Stimulated activated CD4-positive, alpha-beta T cell treated with anti-CD3 and anti-CD28 coated beads, TNF-alpha, amount 100 ng/mL, for 48 hours (primary cell): ENCODE measurements around the gene LDHD.

Source experiments
- DNase-seq, 3 donors: peaks; one replicate each; pipeline ENCODE4 v3.0.0-alpha.2; 2020; ENCODE audit warnings: low read depth in 3 of 3

LDHD gene

GRCh38 chr16:75063549-75064088, 53.0 kb downstream of the LDHD start:
- DNase-seq: no peak

- DNase-seq: no peak
Measured at GRCh38 chr16:75062976-75063346, 53.6 kb downstream of the LDHD start.

GRCh38 chr16:75062135-75062975, 54.2 kb downstream of the LDHD start:
- no peak for DNase-seq
